ENCODE measurements around the gene RBSN. TPM values are rescaled to one million over a fixed set of nuclear protein-coding genes. Genes with fewer than 3 reads are reported as not detected.

Gene RBSN
- 8.0 to 11.1 TPM (median 9.5 TPM) in 5 replicates for total RNA-seq (2022; extraction: Qiagen RNA extraction; ENCODE audit: low read depth)

DNA sequence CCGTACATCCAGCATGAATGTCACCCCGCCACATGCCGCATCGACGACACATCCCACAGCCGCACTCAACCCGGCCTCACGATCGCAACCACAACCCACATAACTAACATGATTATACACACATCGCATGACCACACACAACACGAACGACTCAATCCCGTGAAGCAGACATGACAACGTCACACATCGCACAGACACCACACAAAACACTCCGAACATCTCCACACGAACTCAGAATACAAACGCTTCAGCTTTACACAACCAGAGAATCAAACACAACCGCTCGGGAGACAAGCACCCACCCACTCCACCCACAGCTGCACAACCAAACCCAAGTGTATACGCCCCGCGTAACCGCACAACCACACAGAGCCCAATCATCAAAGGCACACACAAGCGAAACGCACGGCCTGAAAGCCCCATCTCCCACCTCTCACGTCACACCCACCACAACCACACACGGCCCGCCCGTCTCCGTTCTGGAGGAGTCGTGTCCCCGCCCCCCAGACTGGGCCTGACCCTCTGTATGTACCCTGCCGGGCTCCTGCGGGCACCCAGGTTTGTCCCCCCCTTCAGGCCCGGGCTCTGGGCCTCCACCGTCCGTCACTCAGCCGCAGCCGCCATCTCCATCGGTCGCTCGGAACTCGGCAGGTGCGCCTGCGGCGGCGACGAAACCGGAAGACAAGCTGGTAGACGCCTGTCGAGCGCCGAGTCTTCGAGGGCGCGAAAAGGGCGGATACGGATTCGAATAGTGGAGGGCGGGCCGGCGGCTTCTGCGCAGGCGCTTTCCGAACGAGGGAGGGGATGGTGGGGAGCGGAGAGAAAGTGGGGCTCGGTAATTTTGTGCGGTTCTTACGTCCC, at the start of gene RBSN:
Gene RBSN, minus strand, starts transcription at position 646 of the 861 bp plus-strand sequence. CDS start 3,028 bp downstream, outside the sequence.

DNA sequence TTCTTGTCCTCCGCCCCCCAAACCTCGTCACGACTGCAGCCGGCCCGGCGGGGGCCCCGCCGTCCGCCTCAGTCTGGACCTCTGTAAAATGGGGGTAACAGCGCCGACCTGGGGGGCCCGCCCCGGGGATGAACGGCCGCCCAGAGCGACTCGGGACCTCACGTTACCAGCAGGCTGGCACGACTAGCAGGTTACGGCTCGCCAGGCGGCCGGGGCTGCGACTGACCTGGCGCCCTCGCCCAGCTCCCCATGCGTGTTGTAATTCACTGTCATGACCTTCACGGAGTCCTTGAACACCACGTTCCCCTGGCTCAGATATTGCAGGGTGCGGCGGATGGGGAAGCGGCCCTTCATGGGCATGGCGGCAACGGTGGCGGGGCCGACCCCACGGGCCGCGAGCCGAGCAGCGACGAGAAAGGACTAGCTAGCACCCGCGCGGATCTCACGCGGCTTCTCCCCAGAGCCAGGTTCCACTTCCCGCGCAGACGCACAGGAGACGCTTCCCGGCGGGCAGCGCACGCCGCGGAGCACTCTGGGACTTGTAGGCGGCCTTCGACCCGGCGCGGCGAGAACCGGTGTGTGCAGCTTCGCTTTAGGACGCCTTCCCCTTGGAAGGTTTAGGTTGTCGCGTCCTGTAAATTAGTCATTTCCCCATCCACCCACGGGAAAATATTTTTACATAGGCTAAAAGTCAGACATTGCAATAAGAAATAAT, 34.0 kb downstream of the RBSN start, which contains the start of gene MRPS25:
Gene MRPS25, minus strand, starts transcription at position 481 of the 715 bp plus-strand sequence. Its CDS starts 121 bp downstream, at position 360.

Other genes starting within 250 kb of the RBSN start
- 11.6 to 23.7 TPM (median 19.2 TPM) in 5 replicates for gene NR2C2, start 151.6 kb downstream of the RBSN start, total RNA-seq (2022; extraction: Qiagen RNA extraction; ENCODE audit: low read depth)
- gene MRPS25, start 33.8 kb downstream of the RBSN start, total RNA-seq (2022; extraction: Qiagen RNA extraction; ENCODE audit: low read depth): 48.1 to 63.1 TPM (median 56.2 TPM) in 5 replicates
- gene CAPN7, start 107.1 kb upstream of the RBSN start, total RNA-seq (2022; extraction: Qiagen RNA extraction; ENCODE audit: low read depth): 17.5 to 29.2 TPM (median 23.6 TPM) in 5 replicates
- 18.4 to 19.5 TPM (median 18.6 TPM) in 5 replicates for gene SH3BP5, start 233.4 kb upstream of the RBSN start, total RNA-seq (2022; extraction: Qiagen RNA extraction; ENCODE audit: low read depth)